ENCODE data around the gene SAMD4A.

GRCh38 chr14:54671537-54671936, 104.6 kb downstream of the SAMD4A start:
- TF ChIP-seq FOXK2 (IDR thresholded peaks at IDR 0.05) (no peak), HDGF (IDR thresholded peaks at IDR 0.05; ENCODE audit: borderline replicate concordance) (no peak), SP1 (IDR thresholded peaks at IDR 0.05) (no peak), ARNT (IDR thresholded peaks at IDR 0.05) (no peak), PKNOX1 (IDR thresholded peaks at IDR 0.05) (no peak), BHLHE40 (IDR thresholded peaks at IDR 0.05; ENCODE audit: borderline replicate concordance) (no peak), FOXA1 (IDR thresholded peaks at IDR 0.05) (no peak), L3MBTL2 (conservative IDR thresholded peaks at IDR 0.05) (no peak), NFRKB (IDR thresholded peaks at IDR 0.05) (no peak), SUZ12 (IDR thresholded peaks at IDR 0.05) (no peak), TARDBP (IDR thresholded peaks at IDR 0.05) (no peak)

Measured in HEK293T (cell line).